Measurements from ENCODE around the gene SNX20. TPM values are rescaled to one million over a fixed set of nuclear protein-coding genes. Genes with fewer than 3 reads are reported as not detected.

The SNX20 gene
- total RNA-seq, 1 donor from 2014 or later: 0.16 TPM

- DNase-seq: no peak
These were observed 23.1 kb upstream of the SNX20 start for GRCh38 chr16:50704245-50704644.

DNA sequence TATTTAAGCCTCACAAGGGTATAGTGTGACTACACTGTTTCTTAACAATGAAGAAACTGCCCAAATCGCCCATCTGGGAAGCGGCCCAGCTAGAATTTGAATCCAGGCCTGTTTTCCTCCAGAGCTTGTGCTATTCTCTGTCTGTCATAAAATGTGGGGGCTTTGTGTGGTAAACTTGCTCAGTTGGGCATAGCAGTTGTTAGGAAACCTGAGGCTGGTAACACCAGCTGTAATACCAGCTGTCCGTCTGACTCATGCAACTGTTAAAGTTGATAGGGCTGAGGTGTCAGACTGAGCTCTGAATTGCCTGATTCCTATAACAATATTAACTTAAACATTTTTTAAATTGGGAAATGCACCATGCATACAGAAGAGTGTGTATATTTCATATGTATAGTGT is 21.6 kb upstream of the SNX20 start:
- DNase-seq: no peak

- DNase-seq: no peak
These were observed 18.4 kb upstream of the SNX20 start for GRCh38 chr16:50699326-50700159.

DNA sequence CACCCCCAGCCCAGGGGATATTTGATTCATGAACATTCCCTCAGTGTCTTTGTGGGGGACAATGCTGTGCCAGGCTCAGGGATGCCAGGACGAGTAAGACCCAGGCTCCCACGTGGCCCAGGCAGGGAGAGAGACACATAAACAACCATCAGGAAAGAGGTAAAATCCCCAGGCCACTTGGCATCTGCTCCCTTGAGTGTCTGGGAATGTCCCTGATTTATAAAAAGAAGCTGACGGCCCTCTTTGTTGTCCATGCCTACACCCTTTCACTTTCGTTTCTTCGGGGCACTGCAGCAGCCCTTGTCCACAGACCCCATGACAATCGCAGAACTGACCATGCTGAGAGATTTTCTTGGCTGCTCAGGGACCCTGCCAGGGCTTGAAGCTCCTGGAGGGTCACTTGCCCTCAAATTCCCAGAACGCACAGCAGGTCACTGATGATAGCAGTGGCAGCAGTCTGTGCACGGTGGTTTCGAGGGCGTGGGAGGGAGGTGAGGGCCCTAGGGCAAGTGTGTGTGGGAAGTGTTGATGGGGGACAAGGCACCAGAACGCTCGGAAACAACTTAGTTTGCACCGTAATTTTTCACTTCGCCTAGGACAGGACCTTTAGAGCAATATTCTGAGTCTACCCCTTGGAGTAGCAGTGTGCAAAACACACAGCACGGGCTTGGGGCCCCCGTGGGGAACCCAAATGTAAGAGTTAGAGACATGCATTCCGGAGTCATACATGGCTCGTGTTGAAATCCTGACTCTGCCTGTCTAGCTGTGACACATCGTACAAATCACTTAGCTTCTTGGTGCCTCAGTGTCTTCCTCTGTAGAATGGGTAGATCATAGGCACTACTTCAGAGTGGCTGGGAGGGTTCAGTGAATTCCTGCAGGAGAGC is 17.0 kb upstream of the SNX20 start:
- DNase-seq: no peak

DNA sequence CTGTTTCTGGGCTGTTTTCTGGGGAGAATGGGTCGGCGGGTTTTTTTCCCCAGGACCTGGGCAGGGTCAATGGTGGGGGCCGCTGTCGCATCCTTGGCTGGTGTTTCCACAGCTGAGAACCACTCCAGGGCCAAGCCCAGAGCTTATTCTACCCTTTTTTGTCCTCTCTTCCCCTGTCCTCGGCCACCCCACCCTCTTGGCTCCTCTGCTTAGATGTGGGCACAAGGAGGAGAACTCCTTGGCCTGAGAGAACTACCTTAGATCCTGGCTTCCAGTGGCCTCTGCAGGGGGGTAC is 16.3 kb upstream of the SNX20 start:
- DNase-seq: no peak

DNA sequence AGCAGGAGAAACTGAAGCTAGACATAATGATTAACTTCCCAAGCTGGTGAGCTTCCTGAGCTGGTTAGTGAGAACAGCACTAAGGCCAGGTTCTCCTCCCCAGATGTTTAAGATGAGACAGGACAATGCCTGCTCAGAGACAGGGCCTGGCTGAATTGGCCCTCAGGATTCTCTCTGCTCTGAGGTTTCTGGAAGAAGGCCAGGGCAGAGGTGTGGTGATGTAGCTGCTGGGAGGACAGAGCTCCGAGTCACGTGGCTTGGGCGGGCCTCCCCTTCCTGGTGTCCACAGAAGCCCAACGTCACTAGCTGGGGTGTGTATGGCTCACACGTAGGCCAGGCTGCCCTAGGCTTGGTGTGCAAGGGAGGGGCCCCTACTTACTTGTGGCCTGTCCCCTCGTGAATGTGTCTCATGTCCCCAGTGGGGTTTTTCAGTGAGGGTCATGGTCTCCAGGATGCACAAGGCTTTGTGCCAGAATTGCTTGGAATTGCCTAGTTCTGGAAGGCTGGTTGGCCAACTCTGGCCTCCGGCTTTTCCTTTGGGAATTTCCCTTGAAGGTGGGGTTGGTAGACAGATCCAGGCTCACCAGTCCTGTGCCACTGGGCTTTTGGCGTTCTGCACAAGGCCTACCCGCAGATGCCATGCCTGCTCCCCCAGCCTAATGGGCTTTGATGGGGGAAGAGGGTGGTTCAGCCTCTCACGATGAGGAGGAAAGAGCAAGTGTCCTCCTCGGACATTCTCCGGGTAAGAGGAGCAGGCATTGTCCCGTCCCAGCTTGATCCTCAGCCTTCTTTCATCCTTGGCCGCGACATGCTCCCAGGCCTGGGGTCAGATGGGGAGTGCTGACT is 15.7 kb upstream of the SNX20 start:
- no peak for DNase-seq

DNA sequence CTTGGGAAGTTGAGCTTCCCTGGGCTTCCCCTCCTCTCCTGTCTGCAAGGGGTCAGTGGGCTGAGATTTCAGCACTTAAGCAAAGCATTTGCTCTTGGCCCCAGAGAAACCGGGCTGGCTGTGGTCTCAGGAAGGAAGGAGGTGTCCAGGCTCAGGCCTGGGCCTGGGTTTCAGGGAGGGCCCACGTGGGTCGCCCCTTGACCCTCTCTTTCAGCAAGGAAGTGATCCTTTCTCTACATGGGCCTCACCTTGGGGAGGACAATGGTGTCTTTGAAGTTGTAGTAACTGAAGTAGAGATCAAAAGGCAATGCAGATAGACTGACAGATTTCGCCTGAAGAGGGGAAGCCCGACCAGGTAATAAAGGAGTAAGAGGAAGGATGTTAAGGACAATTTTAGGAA is 15.0 kb upstream of the SNX20 start:
- DNase-seq: no peak

- DNase-seq: no peak
These were observed 14.2 kb upstream of the SNX20 start for GRCh38 chr16:50695017-50696000.

DNA sequence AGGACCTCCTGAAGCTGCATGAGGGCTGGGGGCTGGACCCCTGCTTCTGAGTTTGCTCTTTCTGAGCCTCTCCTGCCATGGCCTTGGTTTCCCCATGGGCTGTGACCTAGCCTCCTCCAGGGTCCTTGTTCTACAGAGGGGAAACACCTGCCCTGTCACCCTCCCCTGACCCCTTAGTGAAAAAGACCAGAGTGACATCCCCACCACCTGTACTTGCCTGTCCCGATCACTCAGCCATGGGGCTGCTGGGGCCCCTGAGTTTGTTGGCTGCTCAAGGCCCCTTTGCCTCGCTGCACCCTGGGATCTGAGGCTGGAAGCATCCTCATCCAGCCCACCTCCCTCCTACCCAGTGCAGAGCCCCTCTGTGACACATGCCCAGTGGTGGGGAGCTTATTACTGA is 13.1 kb upstream of the SNX20 start:
- no peak for DNase-seq

DNA sequence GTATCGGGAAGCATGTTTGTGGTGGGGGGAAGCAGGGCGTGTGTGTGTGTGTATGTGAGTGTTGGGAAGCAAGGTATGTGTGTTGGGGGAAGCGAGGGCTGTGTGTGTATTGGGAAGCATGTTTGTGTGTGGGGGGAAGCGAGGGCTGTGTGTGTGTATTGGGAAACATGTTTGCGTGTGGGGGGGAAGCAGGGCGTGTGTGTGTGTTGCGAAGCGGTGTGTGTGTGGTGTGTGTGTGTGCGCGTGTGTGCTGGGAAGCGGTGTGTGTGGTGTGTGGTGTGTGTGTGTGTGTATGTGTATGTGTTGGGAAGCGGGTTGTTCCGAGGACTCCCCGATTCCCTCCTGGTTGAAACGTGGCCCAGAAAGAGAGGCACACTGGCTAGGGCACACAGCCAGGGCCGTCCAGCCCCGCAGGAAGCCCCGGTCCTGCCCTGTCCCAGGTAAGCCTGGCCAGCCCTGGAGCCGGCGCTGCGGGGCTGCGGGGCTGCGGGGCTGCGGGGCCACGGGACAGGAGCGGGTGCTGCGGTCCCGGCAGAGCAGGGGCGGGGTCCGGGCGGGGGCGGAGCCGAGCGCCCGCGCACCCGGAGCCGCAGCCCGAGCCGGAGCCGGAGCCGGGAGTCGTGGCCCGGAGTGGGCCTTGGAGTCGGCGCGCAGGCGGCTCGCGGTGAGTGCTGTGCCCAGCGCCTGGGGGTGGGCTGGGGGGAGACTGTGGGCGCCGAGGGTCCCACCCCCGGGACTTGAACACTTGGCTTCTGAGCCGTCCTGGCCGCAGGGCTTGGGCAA is 12.1 kb upstream of the SNX20 start, which contains the start of gene NOD2:
NOD2 (plus strand) TSS at position 608 of the 783 bp plus-strand sequence. CDS start 5,890 bp downstream, outside the sequence.
- DNase-seq: no peak

DNA sequence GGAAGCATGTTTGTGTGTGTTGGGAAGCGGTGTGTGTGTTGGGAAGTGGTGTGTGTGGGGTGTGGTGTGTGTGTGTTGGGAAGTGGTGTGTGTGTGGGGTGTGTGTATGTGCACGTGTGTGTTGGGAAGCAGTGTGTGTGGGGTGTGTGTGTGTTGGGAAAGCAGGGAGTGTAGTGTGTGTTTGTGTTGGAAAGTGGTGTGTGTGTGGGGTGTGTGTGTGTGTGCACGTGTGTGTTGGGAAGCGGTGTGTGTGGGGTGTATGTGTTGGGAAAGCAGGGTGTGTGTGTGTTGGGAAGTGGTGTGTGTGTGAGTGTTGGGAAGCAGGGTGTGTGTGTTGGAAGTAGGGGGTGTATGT is 11.5 kb upstream of the SNX20 start:
- DNase-seq: no peak

GRCh38 chr16:50690177-50690576 is 9.1 kb upstream of the SNX20 start:
- no peak for DNase-seq

GRCh38 chr16:50688867-50689266 is 7.8 kb upstream of the SNX20 start:
- no peak for DNase-seq

GRCh38 chr16:50688083-50688482 is 7.0 kb upstream of the SNX20 start:
- no peak for DNase-seq

DNA sequence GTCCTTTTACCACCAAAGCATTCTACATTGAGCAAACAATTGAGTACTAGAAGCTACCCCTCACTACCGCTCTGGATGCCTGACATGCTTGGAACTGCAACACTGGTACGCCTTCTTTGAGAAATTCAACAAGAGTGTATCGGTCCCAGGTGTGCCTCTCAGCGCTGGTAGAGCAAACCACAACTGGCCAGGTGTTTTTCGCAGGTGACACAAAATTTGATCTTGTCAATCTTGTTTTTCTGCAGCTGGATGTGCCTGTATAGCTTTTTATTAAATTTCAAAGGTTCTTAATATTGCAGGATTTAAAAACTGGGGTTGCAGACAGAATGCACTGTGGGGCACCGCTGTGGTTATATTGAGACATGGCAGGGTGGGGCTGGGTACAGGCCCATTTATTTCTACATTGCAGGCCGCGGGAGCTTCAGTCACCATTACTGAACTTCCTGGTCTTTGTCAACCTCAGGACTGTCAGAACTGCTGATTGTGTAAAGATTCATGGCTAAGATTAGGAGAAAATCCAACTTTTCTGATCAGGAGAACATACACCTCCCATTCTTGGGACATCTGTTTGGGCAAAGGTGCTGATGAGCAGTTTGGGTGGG is 4.5 kb upstream of the SNX20 start:
- no peak for DNase-seq

DNA sequence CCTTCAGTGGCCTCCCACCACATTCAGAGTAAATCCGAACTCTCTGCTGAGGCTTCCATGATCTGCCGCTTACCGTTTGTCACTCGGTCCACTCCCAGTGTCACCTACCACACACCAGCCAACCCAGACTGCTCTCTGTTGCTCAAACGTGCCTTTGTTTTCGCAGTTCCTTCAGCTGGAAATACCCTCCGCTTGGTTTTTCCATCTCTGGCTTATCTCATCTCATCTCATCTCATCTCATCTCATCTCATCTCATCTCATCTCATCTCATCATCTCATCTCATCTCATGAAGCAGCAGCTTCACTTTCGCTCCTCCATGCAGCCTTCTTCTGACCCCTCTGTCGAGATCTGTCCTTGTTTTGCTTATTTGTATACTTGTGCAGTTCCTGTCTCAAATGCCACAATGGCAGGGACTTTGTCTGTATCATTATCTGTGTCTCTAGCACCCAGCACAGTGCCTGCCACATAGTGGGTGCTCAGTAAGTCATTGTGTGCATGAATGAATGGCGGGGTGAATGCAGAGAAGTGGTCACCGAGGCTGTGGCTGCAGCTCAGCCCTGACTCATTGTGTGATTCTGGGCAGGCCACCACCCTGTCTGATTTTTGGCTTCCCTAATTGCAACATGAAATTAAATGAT is 3.8 kb upstream of the SNX20 start:
- no peak for DNase-seq

DNA sequence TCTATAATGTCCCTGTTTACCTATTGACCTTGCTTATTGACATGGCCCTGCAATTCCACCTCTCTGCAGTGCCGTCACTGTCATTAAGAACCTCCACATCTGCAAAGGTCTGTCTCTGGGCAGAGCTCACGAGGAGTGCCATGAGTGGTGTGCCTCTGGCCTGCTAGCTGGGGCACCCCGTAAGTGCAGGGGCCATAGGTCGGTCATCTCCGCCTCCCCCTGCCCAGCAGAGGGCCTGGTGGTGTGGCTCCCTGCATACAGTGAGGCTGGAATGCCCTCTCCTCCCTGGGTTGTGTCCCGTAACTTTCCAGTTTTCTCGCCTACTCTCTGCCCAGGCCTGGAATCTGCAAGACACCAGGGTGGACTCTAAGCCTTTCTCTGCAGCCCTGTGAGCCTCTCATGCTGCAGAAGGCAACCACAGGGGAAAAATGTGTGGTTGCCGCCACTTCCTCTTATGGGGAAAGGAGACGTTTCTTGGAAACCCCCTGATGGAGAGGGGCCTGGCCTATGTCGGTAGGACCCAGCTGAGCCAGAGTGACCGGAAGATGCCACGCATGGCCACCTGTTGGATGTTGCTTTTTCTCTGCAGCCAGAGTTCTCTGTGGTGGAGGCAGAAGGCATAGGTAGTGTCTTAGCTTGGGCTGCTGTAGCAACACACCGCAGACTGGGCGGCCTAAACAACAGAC is 2.7 kb upstream of the SNX20 start:
- DNase-seq: no peak

DNA sequence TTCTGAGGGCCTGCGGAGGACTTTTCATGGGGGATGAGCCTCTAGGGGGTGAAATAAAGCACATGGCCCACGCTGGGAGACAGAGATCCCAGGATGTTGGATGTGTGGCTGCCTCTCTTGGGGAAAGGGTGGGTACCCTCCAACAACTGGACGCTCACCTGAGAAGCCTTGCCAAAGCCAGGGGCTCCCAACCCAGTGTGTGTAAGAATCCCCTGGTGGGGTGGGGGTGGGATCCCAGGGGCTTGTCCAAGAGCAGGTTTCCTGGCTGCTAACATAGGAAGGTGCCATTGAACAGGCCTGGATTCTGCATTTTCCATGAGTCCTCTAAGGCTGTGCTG is 587 bp downstream of the SNX20 start:
- DNase-seq: no peak
